Neural cell (in vitro differentiated cells): Measurements from ENCODE around the gene IFRD2. TPM values are rescaled to one million over a fixed set of nuclear protein-coding genes. Genes with fewer than 3 reads are reported as not detected.
"Not testable (repeated sequence)": the region's sequence is repeated elsewhere in the genome, so short reads cannot be mapped to it uniquely, and the experiment has no call there.

Source experiments
- H2AFZ ChIP-seq: fragments of 200-600, 300-800 bp; sonication (generic), shearing (Covaris generic); 2 replicates; pipeline ENCODE4 v1.6.0; 2014; ENCODE audit warnings: low read depth, mild to moderate bottlenecking, antibody characterized with exemption, low read length, moderate library complexity
- H3F3A ChIP-seq: fragments of 200-600 bp; shearing (Covaris generic); 2 replicates; pipeline ENCODE4 v1.6.1; 2016; ENCODE audit warnings: mild to moderate bottlenecking, moderate library complexity, mixed read lengths, antibody characterized with exemption, low read length; ENCODE audit not compliant: insufficient read depth, poor library complexity, severe bottlenecking
- H3K27ac ChIP-seq: fragments of 200-600, 300-800 bp; sonication (generic), shearing (Covaris generic); 2 replicates; pipeline ENCODE4 v1.5.1; 2014; ENCODE audit warnings: mild to moderate bottlenecking, low read length, moderate library complexity
- H3K27me3 ChIP-seq: fragments of 300-800, 200-600 bp; sonication (generic), shearing (Covaris generic); 2 replicates; pipeline ENCODE4 v1.6.0; 2014; ENCODE audit warnings: mild to moderate bottlenecking, low read depth, low read length, moderate library complexity; ENCODE audit not compliant: insufficient read depth
- H3K36me3 ChIP-seq: fragments of 300-800, 200-600 bp; sonication (generic), shearing (Covaris generic); 2 replicates; pipeline ENCODE4 v1.5.1; 2014; ENCODE audit warnings: mild to moderate bottlenecking, antibody characterized with exemption, low read length, moderate library complexity; ENCODE audit not compliant: insufficient read depth
- H3K4me2 ChIP-seq: fragments of 300-800, 200-600 bp; sonication (generic), shearing (Covaris generic); 2 replicates; pipeline ENCODE4 v1.6.0; 2014; ENCODE audit warnings: mild to moderate bottlenecking, low read length
- H3K4me3 ChIP-seq: fragments of 300-800, 200-600 bp; sonication (generic), shearing (Covaris generic); 2 replicates; pipeline ENCODE4 v1.5.1; 2014; ENCODE audit warnings: mild to moderate bottlenecking, low read length, moderate library complexity
- H3K79me2 ChIP-seq: fragments of 200-600 bp; shearing (Covaris generic); replicated peaks from 2 replicates; pipeline ENCODE4 v1.6.0; 2014; ENCODE audit warnings: mild to moderate bottlenecking, low read length, moderate library complexity; ENCODE audit not compliant: insufficient read depth
- H3K9ac ChIP-seq: fragments of 300-800, 200-600 bp; sonication (generic), shearing (Covaris generic); 2 replicates; pipeline ENCODE4 v1.6.1; 2016; ENCODE audit warnings: mild to moderate bottlenecking, low read length, mixed read lengths
- H3K9me2 ChIP-seq: fragments of 200-600 bp; shearing (Covaris generic); 2 replicates; pipeline ENCODE4 v1.6.1; 2016; ENCODE audit warnings: mild to moderate bottlenecking, low read length, mixed read lengths; ENCODE audit not compliant: insufficient read depth
- H3K9me3 ChIP-seq: fragments of 200-600, 300-800 bp; sonication (generic), shearing (Covaris generic); 2 replicates; pipeline ENCODE4 v1.6.1; 2016; ENCODE audit warnings: mild to moderate bottlenecking, mixed run types, low read length, moderate library complexity, mixed read lengths
- H4K20me1 ChIP-seq: fragments of 200-600 bp; shearing (Covaris generic); 2 replicates; pipeline ENCODE4 v1.6.1; 2016; ENCODE audit warnings: mild to moderate bottlenecking, mixed run types; ENCODE audit not compliant: insufficient read depth
- EP300 ChIP-seq: fragments of 450-650 bp; conservative IDR thresholded peaks from 2 replicates; pipeline ENCODE4 v1.6.1; 2014; ENCODE audit warnings: antibody characterized with exemption, mild to moderate bottlenecking, moderate library complexity; ENCODE audit not compliant: poor library complexity, severe bottlenecking
- EZH2 ChIP-seq: fragments of 200-600, 300-800 bp; shearing (Covaris generic), sonication (generic); IDR thresholded peaks from 2 replicates; pipeline ENCODE4 v1.6.1; 2014; ENCODE audit warnings: antibody characterized with exemption, low read length, borderline replicate concordance, mild to moderate bottlenecking; ENCODE audit not compliant: insufficient read depth, poor library complexity, severe bottlenecking
- MXI1 ChIP-seq: fragments of 450-650 bp; conservative IDR thresholded peaks from 2 replicates; pipeline ENCODE4 v1.6.1; 2014; ENCODE audit warnings: antibody characterized with exemption, mild to moderate bottlenecking; ENCODE audit not compliant: poor library complexity, severe bottlenecking
- POLR2AphosphoS5 ChIP-seq: IDR thresholded peaks from 2 replicates; pipeline ENCODE4 v1.6.1; 2012
- RAD21 ChIP-seq: fragments of 450-650 bp; conservative IDR thresholded peaks from 2 replicates; pipeline ENCODE4 v1.6.1; 2014; ENCODE audit warnings: antibody characterized with exemption, mild to moderate bottlenecking, moderate library complexity
- REST ChIP-seq: IDR thresholded peaks from 2 replicates; pipeline ENCODE4 v1.6.1; 2012; ENCODE audit warnings: borderline replicate concordance
- SMC3 ChIP-seq: fragments of 450-650 bp; conservative IDR thresholded peaks from 2 replicates; pipeline ENCODE4 v1.6.1; 2014; ENCODE audit warnings: antibody characterized with exemption, mild to moderate bottlenecking, moderate library complexity; ENCODE audit not compliant: poor library complexity
- TAF1 ChIP-seq: IDR thresholded peaks from 2 replicates; pipeline ENCODE4 v1.6.1; 2012; ENCODE audit warnings: low read depth
- polyA plus RNA-seq: library from polyadenylated mRNA; depleted of rRNA; stranded (reverse); fragments of >200 nt; gene quantifications from 2 replicates; pipeline ENCODE4 v1.2.3, GENCODE V29; 2014
- TF ChIP-seq, protein P1 (sequence below): fragments of 450-650 bp; IDR thresholded peaks from 2 replicates; pipeline ENCODE4 v1.5.1; 2014; ENCODE audit warnings: antibody characterized with exemption, mild to moderate bottlenecking, moderate library complexity; ENCODE audit not compliant: poor library complexity, severe bottlenecking

Gene IFRD2
- polyA plus RNA-seq, 1 donor from 2014 or later: 41.8 TPM

GRCh38 chr3:50245831-50246516 lies 46.3 kb downstream of the IFRD2 start:
- peak overlapping the region; percentile 51 for H2AFZ ChIP-seq
- H3K79me2 ChIP-seq: peaks cover 87% of the 10 kb centered on the region
- peak overlapping the region; percentile 62 for H3K4me3 ChIP-seq
- peak overlapping the region; percentile 96 for H3K27ac ChIP-seq
- H3K9ac ChIP-seq: peak overlapping the region; percentile 83
- H3K36me3 ChIP-seq: no peaks in the 10 kb centered on the region
- H4K20me1 ChIP-seq: no peaks in the 10 kb centered on the region
- peak overlapping the region; percentile 73 for H3K4me2 ChIP-seq
- H3K27me3 ChIP-seq: no peaks in the 10 kb centered on the region
- H3F3A ChIP-seq: no peaks in the 10 kb centered on the region
- no peaks in the 10 kb centered on the region for H3K9me2 ChIP-seq
- TF ChIP-seq, protein P1, sequence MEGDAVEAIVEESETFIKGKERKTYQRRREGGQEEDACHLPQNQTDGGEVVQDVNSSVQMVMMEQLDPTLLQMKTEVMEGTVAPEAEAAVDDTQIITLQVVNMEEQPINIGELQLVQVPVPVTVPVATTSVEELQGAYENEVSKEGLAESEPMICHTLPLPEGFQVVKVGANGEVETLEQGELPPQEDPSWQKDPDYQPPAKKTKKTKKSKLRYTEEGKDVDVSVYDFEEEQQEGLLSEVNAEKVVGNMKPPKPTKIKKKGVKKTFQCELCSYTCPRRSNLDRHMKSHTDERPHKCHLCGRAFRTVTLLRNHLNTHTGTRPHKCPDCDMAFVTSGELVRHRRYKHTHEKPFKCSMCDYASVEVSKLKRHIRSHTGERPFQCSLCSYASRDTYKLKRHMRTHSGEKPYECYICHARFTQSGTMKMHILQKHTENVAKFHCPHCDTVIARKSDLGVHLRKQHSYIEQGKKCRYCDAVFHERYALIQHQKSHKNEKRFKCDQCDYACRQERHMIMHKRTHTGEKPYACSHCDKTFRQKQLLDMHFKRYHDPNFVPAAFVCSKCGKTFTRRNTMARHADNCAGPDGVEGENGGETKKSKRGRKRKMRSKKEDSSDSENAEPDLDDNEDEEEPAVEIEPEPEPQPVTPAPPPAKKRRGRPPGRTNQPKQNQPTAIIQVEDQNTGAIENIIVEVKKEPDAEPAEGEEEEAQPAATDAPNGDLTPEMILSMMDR: peak; percentile 99
- TF ChIP-seq REST (no peak), RAD21 (peak; percentile 92), MXI1 (peak; percentile 68), SMC3 (peak; percentile 99), EP300 (peak; percentile 66), POLR2AphosphoS5 (peak; percentile 64), TAF1 (no peak), EZH2 (no peak)
- H3K9me3 ChIP-seq: no peaks in the 10 kb centered on the region

DNA sequence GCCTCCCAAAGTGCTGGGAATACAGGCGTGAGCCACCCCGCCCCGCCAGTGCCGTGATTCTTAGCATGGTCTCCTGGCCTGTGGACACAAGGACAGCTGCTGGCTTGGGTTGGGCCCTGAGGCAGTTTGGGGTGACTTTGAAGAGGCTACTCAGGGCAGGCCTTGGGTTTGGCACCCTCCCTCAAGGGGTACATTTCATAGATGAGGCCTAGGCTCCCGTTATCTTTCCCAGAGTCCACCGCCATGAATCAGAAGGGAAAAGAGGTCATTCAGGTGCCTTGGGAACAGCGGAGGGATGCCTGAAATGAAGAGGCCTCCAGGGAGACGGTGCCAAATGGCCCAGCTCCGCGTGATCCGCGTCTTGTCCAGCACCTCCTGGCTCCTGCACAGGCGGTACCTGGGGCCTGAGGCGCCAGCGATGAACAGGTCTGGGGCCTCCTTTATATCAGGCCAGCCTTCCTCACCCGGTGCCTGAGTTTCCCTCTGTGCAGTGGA lies 46.9 kb downstream of the IFRD2 start:
- H3K4me3 ChIP-seq: peak overlapping the region; percentile 62
- no peaks in the 10 kb centered on the region for H3K9me3 ChIP-seq
- H3K79me2 ChIP-seq: peaks cover 88% of the 10 kb centered on the region
- peak overlapping the region; percentile 96 for H3K27ac ChIP-seq
- no peaks in the 10 kb centered on the region for H3K36me3 ChIP-seq
- H4K20me1 ChIP-seq: no peaks in the 10 kb centered on the region
- TF ChIP-seq TAF1 (peak; percentile 14), EZH2 (no peak), REST (no peak)
- H3K27me3 ChIP-seq: no peaks in the 10 kb centered on the region
- no peaks in the 10 kb centered on the region for H3K9me2 ChIP-seq
- peak overlapping the region; percentile 73 for H3K4me2 ChIP-seq
- no peaks in the 10 kb centered on the region for H3F3A ChIP-seq
- no peak overlapping the region for H2AFZ ChIP-seq
- peak overlapping the region; percentile 83 for H3K9ac ChIP-seq

DNA sequence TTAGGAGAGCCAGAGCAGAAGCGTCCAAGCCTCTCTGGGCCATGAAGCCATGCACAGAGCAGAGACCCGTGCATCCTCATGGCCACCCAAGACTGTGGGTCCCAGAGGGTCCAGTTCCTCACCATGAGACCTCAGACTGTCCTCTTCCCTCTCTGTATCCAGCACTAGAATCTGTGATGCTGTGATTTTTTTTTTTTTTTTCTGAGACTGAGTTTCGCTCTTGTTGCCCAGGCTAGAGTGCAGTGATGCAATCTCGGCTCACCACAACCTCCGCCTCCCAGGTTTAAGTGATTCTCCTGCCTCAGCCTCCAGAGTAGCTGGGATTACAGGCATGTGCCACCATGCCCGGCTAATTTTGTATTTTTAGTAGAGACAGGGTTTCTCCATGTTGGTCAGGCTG lies 47.4 kb downstream of the IFRD2 start:
- peak overlapping the region; percentile 96 for H3K27ac ChIP-seq
- H3K27me3 ChIP-seq, H3K4me2 ChIP-seq, H3K9me2 ChIP-seq, H3K36me3 ChIP-seq, H4K20me1 ChIP-seq, H3K9me3 ChIP-seq, H2AFZ ChIP-seq, H3K4me3 ChIP-seq, H3F3A ChIP-seq, H3K9ac ChIP-seq: not testable (repeated sequence)
- H3K79me2 ChIP-seq: peaks cover 88% of the 10 kb centered on the region
